Suppressor macrophage (primary cell): Measurements from ENCODE around the gene ADAT1.

Experiments
- DNase-seq, 4 experiments: peaks; one replicate each; pipeline ENCODE4 v3.0.0-alpha.2; 2020 to 2022

The ADAT1 gene

GRCh38 chr16:75575958-75576357 lies 47.1 kb downstream of the ADAT1 start:
- peak in 3 of 4 experiments; percentile 27 to 50 (median 42) for DNase-seq

DNA sequence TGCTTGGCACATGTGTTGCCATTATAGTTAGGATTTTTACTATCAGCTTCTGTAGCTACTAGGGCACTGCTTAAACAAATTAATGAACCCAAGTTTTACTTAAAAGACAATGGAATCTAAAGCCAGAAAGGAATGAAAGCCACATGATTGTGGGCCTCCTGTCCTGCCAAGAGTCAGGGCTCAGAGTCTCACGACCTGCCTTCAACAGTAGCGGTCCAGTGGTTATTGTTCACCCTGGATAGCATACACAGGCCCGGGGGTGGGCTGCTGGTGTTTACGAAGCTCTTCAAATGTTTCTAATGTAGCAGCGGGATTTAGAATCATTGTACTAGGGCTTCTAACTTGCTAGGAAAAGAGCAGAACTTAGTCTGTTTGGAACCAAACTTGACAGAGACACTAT lies 49.1 kb downstream of the ADAT1 start:
- DNase-seq, result no peak

- no peak for DNase-seq
These were observed 50.1 kb downstream of the ADAT1 start for GRCh38 chr16:75572864-75573542.

DNA sequence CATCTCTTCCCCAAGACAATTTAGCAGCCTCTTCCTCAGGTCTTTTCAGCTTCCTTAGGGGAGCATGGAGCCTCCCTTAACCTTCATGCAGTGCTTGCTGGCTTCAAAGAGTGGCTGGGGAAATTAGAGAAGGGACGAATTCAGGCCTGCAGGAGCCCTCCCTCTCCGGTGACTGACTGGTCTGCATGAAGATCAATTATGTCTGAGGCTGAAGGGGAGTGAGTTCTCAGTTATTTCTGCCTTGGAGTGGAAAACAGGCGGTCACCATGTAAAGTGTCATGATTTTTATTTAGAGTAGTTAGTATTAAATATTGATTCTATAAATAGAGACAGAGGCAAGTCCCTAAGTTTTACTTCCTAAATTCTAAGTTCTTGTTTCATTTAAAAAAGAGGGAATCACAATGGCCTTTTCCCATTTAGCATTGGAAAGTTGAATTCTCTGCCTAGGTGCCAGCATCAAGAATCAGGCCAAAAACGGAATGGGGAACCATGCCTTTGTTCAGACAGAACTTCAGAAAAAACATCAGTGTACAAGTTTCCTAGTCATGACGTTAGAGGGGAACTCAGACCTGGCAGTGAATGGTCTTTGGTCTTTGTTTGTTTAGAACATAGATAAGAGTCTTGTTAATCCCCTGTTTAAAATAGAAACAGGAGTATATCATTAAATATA lies 52.5 kb downstream of the ADAT1 start:
- peak; percentile 55 to 73 (median 66) for DNase-seq

DNA sequence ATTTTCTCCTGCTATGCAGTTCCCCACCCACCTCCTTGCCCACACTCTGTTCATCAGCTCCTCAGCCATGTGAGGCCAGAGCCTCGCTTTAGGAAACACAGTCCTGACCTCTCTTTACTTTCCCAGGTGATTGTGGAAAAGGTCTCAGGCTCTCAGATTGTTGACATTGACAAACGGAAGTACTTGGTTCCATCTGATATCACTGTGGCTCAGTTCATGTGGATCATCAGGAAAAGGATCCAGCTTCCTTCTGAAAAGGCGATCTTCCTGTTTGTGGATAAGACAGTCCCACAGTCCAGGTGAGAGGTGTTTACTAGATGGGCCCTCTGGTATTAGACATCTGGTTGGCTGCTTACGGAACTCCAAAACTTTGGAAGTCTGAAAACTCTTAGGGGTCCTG lies 55.2 kb downstream of the ADAT1 start:
- DNase-seq, result no peak

DNA sequence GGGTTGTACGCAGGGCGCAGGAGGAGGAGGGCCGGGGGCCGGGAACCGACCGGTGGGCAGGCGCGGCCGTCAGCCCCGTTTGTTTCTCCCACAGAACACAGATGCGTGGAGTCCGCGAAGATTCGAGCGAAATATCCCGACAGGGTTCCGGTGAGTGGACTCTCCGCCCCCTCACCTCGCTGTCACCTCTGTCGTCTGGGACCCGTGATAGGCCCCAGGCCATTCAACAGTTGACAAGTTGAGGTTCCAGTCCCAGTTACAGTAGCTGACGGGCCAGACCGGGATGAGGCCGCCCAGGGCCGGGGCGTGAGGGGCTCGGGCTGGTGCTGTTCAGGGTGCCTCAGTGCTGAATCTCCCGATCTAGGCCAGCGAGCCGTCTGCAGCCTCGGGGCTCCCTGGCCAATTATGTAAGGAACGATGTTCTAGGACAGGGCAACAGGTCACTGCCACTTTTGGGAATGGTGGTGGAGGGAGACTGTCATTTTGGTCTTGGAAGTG lies 56.3 kb downstream of the ADAT1 start:
- DNase-seq, result peak in 3 of 4 experiments; percentile 16 to 47 (median 36)

GRCh38 chr16:75566040-75566757 lies 56.9 kb downstream of the ADAT1 start, which contains the start of gene GABARAPL2:
TSS of gene GABARAPL2 (plus strand) at chr16:75566379. CDS start at chr16:75566487, 108 bp downstream.
- DNase-seq, result peak; percentile 93 to 98 (median 96)

GRCh38 chr16:75565640-75566039 lies 57.4 kb downstream of the ADAT1 start:
- no peak for DNase-seq

GRCh38 chr16:75559564-75560372 lies 63.3 kb downstream of the ADAT1 start:
- DNase-seq, result no peak

- no peak for DNase-seq
These were observed 64.2 kb downstream of the ADAT1 start for GRCh38 chr16:75558846-75559401.

DNA sequence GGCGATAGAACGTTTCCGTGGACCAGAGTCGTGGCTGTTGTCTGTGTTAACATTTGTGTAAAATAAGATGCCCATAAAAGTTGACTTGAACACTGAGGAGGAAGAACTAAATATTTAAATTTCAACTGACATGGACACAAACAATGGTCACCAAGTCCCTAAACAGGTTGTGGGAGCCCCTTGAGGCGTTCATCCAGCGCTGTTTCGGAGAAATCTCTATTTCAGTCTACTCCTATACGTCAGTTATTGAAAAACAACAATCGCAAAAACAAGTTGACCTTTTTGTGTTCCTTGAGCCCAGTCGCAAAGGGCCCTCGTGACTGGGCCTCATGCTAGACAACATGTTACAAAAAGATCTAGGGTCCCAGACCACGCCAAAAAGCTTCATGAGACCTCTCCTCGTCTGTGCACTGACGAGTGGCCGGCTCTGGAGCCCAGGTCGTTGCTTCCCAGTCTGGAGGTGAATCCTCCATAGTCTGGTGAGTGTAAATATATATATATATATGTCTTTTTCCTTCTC lies 66.6 kb downstream of the ADAT1 start:
- no peak for DNase-seq

DNA sequence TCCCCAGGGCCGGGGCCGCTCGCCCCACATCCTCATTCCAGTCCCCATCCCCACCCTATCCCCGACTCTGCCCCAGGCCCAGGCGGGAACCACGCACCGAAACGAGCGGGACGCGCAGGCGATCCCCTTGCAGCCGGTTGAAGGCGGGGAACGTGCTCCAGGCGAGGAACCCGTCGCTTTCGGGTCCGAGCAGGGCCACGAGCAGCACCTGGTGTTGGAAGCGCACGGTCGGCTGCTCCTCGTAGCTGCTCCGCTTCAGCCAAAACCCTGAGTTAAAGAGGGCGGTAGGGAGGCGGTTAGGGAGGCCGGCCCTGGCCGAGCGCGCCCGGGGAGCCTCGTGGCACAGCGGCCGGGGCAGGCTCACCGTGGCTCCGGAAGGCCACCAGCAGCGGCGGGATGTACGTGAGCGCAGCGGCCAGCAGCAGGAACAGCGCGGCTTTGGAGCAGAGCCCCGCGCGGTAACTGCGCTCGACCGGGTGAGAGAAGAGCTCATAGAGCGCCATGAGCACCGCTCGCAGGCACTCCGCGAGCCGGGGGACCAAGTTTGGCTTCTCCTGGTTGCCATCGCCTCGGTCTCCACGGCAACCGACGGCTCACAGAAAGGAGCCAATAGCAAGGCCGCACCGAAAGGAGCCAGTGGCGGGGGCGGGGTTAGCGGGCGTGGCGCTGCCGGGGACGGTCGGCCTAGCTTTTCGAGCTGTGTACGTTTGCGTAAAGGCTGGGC lies 67.2 kb downstream of the ADAT1 start, which contains the start of gene TMEM231:
Gene TMEM231 (minus strand): TSS at position 546 of the 724 bp plus-strand sequence. CDS start 43 bp downstream, at position 503.
- peak; percentile 92 to 97 (median 95) for DNase-seq

DNA sequence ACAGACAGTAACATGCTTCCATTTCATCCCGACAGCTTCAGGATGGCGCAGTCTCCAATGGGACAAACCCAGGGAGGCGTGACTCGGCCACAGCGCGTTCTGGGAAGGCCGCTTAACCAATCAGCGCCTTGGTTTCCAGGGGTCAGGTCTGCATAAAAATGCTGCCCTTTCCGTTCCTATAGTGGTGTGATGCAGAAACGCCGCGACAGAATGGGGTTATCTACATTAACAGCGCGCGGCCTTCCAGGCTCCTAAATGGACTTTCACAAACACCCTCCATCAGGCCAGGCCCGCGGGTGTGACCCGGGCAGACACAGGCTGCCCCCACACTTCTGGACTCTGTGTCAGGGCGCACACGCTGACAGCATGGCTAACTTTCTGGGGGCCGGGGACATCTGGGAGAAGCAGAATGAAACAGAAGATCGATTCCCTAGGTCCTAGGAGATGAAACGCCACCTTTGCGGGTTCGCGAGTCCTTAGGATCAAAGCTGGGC lies 67.8 kb downstream of the ADAT1 start:
- peak; percentile 55 to 76 (median 66) for DNase-seq

DNA sequence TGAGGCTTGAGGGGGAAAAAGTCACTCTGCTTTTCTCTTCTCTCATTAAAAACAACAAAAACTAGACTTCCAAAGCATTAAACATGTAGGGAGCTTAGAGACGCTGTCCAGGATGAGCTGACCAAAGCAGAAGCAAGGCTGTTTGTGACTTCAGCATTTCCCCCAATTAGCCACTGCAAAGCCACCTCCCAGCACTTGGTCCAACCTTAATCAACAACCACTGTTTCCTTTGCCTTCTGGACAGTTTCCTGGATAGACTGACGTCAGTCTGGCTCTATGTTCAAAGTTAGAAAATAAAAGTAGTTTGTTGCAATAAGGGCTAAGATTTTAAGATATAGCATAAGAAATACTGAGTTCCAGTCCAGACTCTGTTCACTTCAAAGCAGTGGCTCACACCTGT lies 70.1 kb downstream of the ADAT1 start:
- no peak for DNase-seq

GRCh38 chr16:75550211-75550662 lies 72.8 kb downstream of the ADAT1 start:
- peak; percentile 82 to 93 (median 91) for DNase-seq
